HG02571 (cell line): ENCODE measurements around the gene GJA8.
"Not testable (repeated sequence)": the region's sequence is repeated elsewhere in the genome, so short reads cannot be mapped to it uniquely, and the experiment has no call there.

ENCODE experiments used
- ATAC-seq: cut with Tn5 transposase; IDR thresholded peaks from one replicate; pipeline ENCODE4 v1.9.1; 2021; ENCODE audit warnings: mild to moderate bottlenecking, moderate library complexity; ENCODE audit not compliant: unreplicated experiment

The GJA8 gene

GRCh38 chr1:147927215-147927614 is 24.6 kb downstream of the GJA8 start:
- ATAC-seq: not testable (repeated sequence)

- not testable (repeated sequence) for ATAC-seq
These were observed 25.1 kb downstream of the GJA8 start for GRCh38 chr1:147927689-147928088.

GRCh38 chr1:147928236-147929132 is 25.9 kb downstream of the GJA8 start, which contains the start of gene GPR89B:
Gene GPR89B, plus strand, starts transcription at chr1:147928420. Its CDS starts 117 bp downstream, at chr1:147928537.
- peak; percentile 94 for ATAC-seq

GRCh38 chr1:147931137-147931536 is 28.5 kb downstream of the GJA8 start:
- ATAC-seq: not testable (repeated sequence)

GRCh38 chr1:147935296-147935695 is 32.7 kb downstream of the GJA8 start:
- ATAC-seq: not testable (repeated sequence)

- not testable (repeated sequence) for ATAC-seq
These were observed 37.9 kb downstream of the GJA8 start for GRCh38 chr1:147940456-147940855.

- ATAC-seq: not testable (repeated sequence)
These were observed 40.0 kb downstream of the GJA8 start for GRCh38 chr1:147942563-147942962.

- ATAC-seq: not testable (repeated sequence)
These were observed 46.9 kb downstream of the GJA8 start for GRCh38 chr1:147949517-147949916.
